ENCODE data around the gene CRADD.
"Not testable (repeated sequence)": the region's sequence is repeated elsewhere in the genome, so short reads cannot be mapped to it uniquely, and the experiment has no call there.

The CRADD gene

GRCh38 chr12:93929081-93929480, 251.9 kb downstream of the CRADD start:
- not testable (repeated sequence) for DNase-seq (ENCODE audit: low read depth, low spot score)

- DNase-seq (ENCODE audit: low read depth, low spot score) = no peak
Measured at GRCh38 chr12:93937812-93938211, 260.6 kb downstream of the CRADD start.

- no peak for DNase-seq (ENCODE audit: low read depth, low spot score)
Measured at GRCh38 chr12:93938317-93938716, 261.1 kb downstream of the CRADD start.

GRCh38 chr12:93938931-93939330, 261.8 kb downstream of the CRADD start:
- DNase-seq (ENCODE audit: low read depth, low spot score) = no peak

- DNase-seq (ENCODE audit: low read depth, low spot score) = no peak
Measured at GRCh38 chr12:93939641-93940325, 262.6 kb downstream of the CRADD start.

GRCh38 chr12:93943780-93944179, 266.6 kb downstream of the CRADD start:
- no peak for DNase-seq (ENCODE audit: low read depth, low spot score)

GRCh38 chr12:93944201-93944600, 267.0 kb downstream of the CRADD start:
- DNase-seq (ENCODE audit: low read depth, low spot score) = no peak
